Measurements from ENCODE around the gene SYCE3. TPM values are rescaled to one million over a fixed set of nuclear protein-coding genes. Genes with fewer than 3 reads are reported as not detected.

SYCE3 gene
- total RNA-seq = not detected
- polyA plus RNA-seq = not detected
- long read RNA-seq, donor 1 = 0 reads
- long read RNA-seq, donor 2 = 0 reads
- long read RNA-seq, donor 3 = 0 reads

GRCh38 chr22:50562523-50563412 lies at the start of gene SYCE3:
Gene SYCE3, minus strand, starts transcription at chr22:50562919. Its CDS starts 6,514 bp downstream, at chr22:50556405.
- H3K27ac ChIP-seq = peak within 1 kb of the TSS; percentile 65 to 96 (median 86)
- peaks cover 0 to 17% (median 7%) of the 10 kb centered on the region in 12 donors for H3K4me1 ChIP-seq
- peaks cover 0 to 7% (median 3%) of the 10 kb centered on the region in 9 donors for H3K36me3 ChIP-seq
- peak; percentile 94 to 97 (median 96) for ATAC-seq
- H3K27me3 ChIP-seq = no peaks in the 10 kb centered on the region
- peak; percentile 97 to 99 (median 98) for DNase-seq
- no peaks in the 10 kb centered on the region for H3K9me3 ChIP-seq
- peak within 1 kb of the TSS; percentile 30 to 97 (median 64) for H3K4me3 ChIP-seq
- TF ChIP-seq POLR2A (IDR thresholded peaks at IDR 0.05) = peak; percentile 51 to 86
- TF ChIP-seq CTCF (IDR thresholded peaks at IDR 0.05) = peak; percentile 92 to 100 (median 98)
- WGBS, 4 donors = 6 to 13% (median 9%) methylated on average over 38 to 60 of the region's 61 CpGs
- intact Hi-C loops (cut with DNase I) = loop anchor here in 3 of 10 donors (1.0 to 5.0 kb wide), 5 partner anchors 20 to 55 kb away; partner anchors contain the start of genes SCO2 (in 2 of the 3), CHKB (in 1 of the 3), LMF2 (in 1 of the 3) and NCAPH2 (in 1 of the 3)

- intact Hi-C loops (cut with DNase I) = loop anchor here in 2 of 10 donors (5.0 to 10.0 kb wide), 4 partner anchors 65 to 367 kb away; partner anchors contain the start of genes KLHDC7B (in 2 of the 2) and TUBGCP6 (in 1 of the 2)
- Histone ChIP-seq H3K4me3 (no peak overlapping the region), H3K4me1 (peaks cover 0 to 6% (median 0%) of the 10 kb centered on the region in 12 donors), H3K27me3 (peaks cover 0 to 7% (median 0%) of the 10 kb centered on the region in 9 donors), H3K27ac (no peak overlapping the region), H3K36me3 (no peaks in the 10 kb centered on the region), H3K9me3 (no peaks in the 10 kb centered on the region)
- TF ChIP-seq POLR2A (IDR thresholded peaks at IDR 0.05) = no peak
- no peak for TF ChIP-seq CTCF (IDR thresholded peaks at IDR 0.05)
- ATAC-seq = no peak
- WGBS, 4 donors = 67 to 73% (median 71%) methylated on average over 6 of the region's 6 CpGs
- DNase-seq = no peak
Measured at GRCh38 chr22:50612168-50612527, 49.4 kb upstream of the SYCE3 start.

- Histone ChIP-seq H3K4me1 (peaks cover 0 to 6% (median 0%) of the 10 kb centered on the region in 12 donors), H3K27ac (no peak overlapping the region), H3K4me3 (no peak overlapping the region), H3K27me3 (peaks cover 0 to 13% (median 0%) of the 10 kb centered on the region in 9 donors), H3K36me3 (no peaks in the 10 kb centered on the region), H3K9me3 (no peaks in the 10 kb centered on the region)
- ATAC-seq (no peak), DNase-seq (no peak)
- intact Hi-C loops (cut with DNase I) = loop anchor here in 2 of 10 donors (5.0 to 10.0 kb wide), 4 partner anchors 64 to 367 kb away; partner anchors contain the start of genes KLHDC7B (in 2 of the 2) and TUBGCP6 (in 1 of the 2)
- TF ChIP-seq POLR2A (IDR thresholded peaks at IDR 0.05) = no peak
- 87 to 90% (median 89%) methylated on average over 26 of the region's 26 CpGs for WGBS, 4 donors
Measured at GRCh38 chr22:50611341-50612060, 48.8 kb upstream of the SYCE3 start.

- no peak for TF ChIP-seq CTCF (IDR thresholded peaks at IDR 0.05)
- TF ChIP-seq POLR2A (IDR thresholded peaks at IDR 0.05) = no peak
- peaks cover 0 to 6% (median 0%) of the 10 kb centered on the region in 12 donors for H3K4me1 ChIP-seq
- DNase-seq = no peak
- ATAC-seq = no peak
- peaks cover 0 to 22% (median 6%) of the 10 kb centered on the region in 9 donors for H3K27me3 ChIP-seq
- no peaks in the 10 kb centered on the region for H3K9me3 ChIP-seq
- H3K4me3 ChIP-seq = no peak overlapping the region
- 90 to 92% (median 91%) methylated on average over 15 to 17 of the region's 17 CpGs for WGBS, 4 donors
- intact Hi-C loops (cut with DNase I) = loop anchor here in 2 of 10 donors (5.0 to 10.0 kb wide), 4 partner anchors 63 to 366 kb away; partner anchors contain the start of genes KLHDC7B (in 2 of the 2) and TUBGCP6 (in 1 of the 2)
- H3K27ac ChIP-seq = no peak overlapping the region
- no peaks in the 10 kb centered on the region for H3K36me3 ChIP-seq
Measured at GRCh38 chr22:50610581-50610980, 47.9 kb upstream of the SYCE3 start.
